Measurements from ENCODE around the gene TTC22. TPM values are rescaled to one million over a fixed set of nuclear protein-coding genes. Genes with fewer than 3 reads are reported as not detected.

TTC22 gene
- 1 to 10 TPM; 5.6 to 9.2 (median 6.3) TPM for polyA plus RNA-seq (ENCODE audit: insufficient read length in 3 of 3)
- long read RNA-seq, donor 1, result 0 reads
- long read RNA-seq, donor 2, partial matches to known transcripts, result 0 of 1 reads
- long read RNA-seq, donor 2, other reads (novel, unspliced or antisense), result 0 of 1 reads
- long read RNA-seq, donor 3, partial matches to known transcripts, result 0 of 1 reads
- long read RNA-seq, donor 3, other reads (novel, unspliced or antisense), result 0 of 1 reads
- long read RNA-seq, donor 4, partial matches to known transcripts, result 0 of 1 reads
- long read RNA-seq, donor 4, other reads (novel, unspliced or antisense), result 0 of 1 reads
- long read RNA-seq, donor 5, result 0 reads
- long read RNA-seq, donor 6, partial matches to known transcripts, result 0 of 2 reads
- long read RNA-seq, donor 6, other reads (novel, unspliced or antisense), result 0 of 2 reads
- long read RNA-seq, donor 7, result 0 reads
- long read RNA-seq, donor 8, partial matches to known transcripts, result 0 of 1 reads
- long read RNA-seq, donor 8, other reads (novel, unspliced or antisense), result 0 of 1 reads
- long read RNA-seq, donor 9, result 0 reads
- long read RNA-seq, donor 10, partial matches to known transcripts, result 0 of 1 reads
- long read RNA-seq, donor 10, other reads (novel, unspliced or antisense), result 0 of 1 reads
- long read RNA-seq, donor 11, partial matches to known transcripts, result 0 of 1 reads
- long read RNA-seq, donor 11, other reads (novel, unspliced or antisense), result 0 of 1 reads
- long read RNA-seq, donor 12, result 0 reads
- long read RNA-seq, donor 13, result 0 reads
- long read RNA-seq, donor 14, partial matches to known transcripts, result 0 of 1 reads
- long read RNA-seq, donor 14, other reads (novel, unspliced or antisense), result 0 of 1 reads
- long read RNA-seq, donor 15, partial matches to known transcripts, result 0 of 2 reads
- long read RNA-seq, donor 15, other reads (novel, unspliced or antisense), result 0 of 2 reads
- long read RNA-seq, donor 16, transcript TTC22-202 (7 exons, 3,345 nt), result major isoform, 5 of 5 reads
- long read RNA-seq, donor 16, partial matches to known transcripts, result 0 of 5 reads
- long read RNA-seq, donor 16, other reads (novel, unspliced or antisense), result 0 of 5 reads

GRCh38 chr1:54800899-54801759, at the start of gene TTC22:
TTC22 (minus strand) TSS chr1:54801323; CDS start chr1:54801163, 160 bp downstream.
- peak in 1 of 11 donors; percentile 38 for DNase-seq (ENCODE audit: extremely low read depth in 1 of 11, low read depth in 9 of 11, low spot score in 4 of 11)

DNA sequence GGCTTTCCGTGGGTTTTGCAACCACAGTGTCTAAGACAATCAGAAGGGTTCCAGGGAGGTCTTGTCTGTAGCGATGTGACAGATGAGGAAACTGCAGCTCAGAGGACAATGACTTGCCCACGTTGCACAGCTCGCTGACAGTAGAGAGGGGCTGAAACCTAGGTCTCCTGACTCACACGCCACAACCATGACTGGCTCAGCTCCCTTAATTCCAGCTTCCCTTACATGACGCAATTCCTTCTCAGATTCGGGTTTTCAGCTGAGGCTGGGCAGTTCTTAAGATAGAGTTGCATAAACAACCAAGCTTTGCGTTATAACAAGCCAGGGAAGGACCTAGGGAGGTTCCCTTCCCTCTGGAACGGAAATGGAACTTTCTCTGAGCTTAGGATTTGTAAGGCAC, 49.6 kb upstream of the TTC22 start:
- DNase-seq (ENCODE audit: extremely low read depth in 1 of 11, low read depth in 9 of 11, low spot score in 4 of 11), result no peak

DNA sequence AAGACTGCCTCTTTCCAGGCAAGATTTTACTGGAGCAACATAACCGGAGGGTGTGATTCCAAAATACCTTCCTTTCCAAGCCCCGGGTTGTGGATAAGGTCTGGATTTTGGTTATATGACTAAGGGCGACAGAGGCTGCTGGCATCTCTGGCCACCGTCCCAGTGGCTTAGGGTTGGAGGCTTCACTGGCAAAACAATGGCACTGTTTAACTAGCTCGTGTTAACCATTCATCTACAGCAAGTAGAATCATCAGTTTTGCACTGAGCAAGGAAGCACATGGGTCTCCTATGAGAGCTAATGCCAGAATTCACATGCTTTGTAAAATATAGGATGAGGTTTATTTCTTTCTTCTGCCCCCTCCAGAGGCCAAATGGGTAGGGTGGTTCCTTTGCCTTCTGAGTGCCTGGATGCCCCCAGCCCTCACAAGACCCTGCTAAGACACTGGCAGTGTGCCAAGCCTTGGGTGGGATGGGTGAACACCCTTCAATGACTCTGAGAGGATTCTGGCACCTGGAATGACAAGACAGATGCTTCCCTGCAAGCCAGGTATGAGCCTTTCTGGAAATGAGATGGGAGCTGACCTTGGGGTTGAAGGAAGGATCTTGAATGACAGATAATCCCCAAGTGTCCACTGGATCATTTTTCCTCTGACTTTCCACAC, 49.1 kb upstream of the TTC22 start:
- DNase-seq (ENCODE audit: extremely low read depth in 1 of 11, low read depth in 9 of 11, low spot score in 4 of 11), result no peak

DNA sequence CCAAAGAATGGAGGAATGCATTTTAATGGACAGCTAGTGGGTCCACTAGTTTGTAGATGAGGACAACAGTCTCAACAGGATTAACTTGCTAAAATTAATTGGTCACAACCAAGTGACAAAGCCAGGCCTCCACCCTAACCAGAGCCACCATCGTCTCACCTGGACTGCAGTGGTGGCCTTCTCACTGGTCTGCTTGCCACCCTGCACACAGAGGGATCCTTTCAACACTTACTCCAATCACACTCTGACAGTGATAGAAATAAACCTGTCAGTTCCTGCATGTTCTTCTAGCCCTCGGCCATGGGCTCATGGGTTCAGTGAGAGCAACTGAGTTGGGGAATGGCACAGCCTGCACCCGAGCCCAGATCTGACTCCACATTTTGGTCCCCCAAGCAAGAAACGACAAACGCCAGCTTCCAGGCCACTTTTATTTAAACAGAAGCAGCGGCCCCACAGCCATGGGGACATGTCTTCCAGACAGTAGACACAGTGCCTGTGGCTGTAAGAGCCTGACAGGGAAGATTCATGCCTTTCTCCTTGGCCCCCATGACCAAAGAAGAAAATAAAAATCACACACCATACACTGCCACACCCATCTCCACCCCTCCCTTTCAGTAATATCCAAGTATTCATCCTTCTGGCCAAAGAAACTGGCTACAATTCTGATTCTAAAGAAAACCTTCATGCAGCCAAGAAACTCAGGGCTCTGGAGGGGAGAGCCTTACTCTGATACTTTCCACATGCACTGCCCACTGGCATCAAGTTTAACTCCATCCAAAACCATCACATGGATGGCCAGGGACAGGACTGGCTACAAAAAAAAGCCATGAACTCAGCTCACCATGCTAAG, 48.3 kb upstream of the TTC22 start:
- DNase-seq (ENCODE audit: extremely low read depth in 1 of 11, low read depth in 9 of 11, low spot score in 4 of 11), result no peak

GRCh38 chr1:54848134-54848948, 47.2 kb upstream of the TTC22 start:
- no peak for DNase-seq (ENCODE audit: extremely low read depth in 1 of 11, low read depth in 9 of 11, low spot score in 4 of 11)

- no peak for DNase-seq (ENCODE audit: extremely low read depth in 1 of 11, low read depth in 9 of 11, low spot score in 4 of 11)
Observed at GRCh38 chr1:54846716-54847284, 45.7 kb upstream of the TTC22 start.

GRCh38 chr1:54846301-54846700, 45.2 kb upstream of the TTC22 start:
- no peak for DNase-seq (ENCODE audit: extremely low read depth in 1 of 11, low read depth in 9 of 11, low spot score in 4 of 11)

DNA sequence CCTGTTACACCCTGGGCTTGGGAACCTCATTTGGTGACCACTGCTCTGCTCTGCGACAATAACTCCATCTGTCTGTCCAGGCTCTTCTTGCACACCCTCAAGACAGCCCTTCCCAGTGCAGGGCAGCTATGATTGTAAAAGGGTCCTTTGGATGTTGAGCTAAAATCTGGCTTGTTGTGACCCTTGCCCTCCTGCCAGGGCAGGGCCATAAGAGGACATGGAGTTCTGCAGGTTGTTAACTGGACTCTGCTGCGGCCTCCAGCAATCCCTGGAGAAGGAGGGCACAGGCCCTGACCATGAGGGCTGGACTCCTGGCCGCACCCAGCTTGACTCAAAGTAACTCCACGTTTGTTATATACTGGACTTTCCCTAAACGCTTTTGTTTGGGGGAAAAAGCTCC, 44.6 kb upstream of the TTC22 start:
- no peak for DNase-seq (ENCODE audit: extremely low read depth in 1 of 11, low read depth in 9 of 11, low spot score in 4 of 11)

DNA sequence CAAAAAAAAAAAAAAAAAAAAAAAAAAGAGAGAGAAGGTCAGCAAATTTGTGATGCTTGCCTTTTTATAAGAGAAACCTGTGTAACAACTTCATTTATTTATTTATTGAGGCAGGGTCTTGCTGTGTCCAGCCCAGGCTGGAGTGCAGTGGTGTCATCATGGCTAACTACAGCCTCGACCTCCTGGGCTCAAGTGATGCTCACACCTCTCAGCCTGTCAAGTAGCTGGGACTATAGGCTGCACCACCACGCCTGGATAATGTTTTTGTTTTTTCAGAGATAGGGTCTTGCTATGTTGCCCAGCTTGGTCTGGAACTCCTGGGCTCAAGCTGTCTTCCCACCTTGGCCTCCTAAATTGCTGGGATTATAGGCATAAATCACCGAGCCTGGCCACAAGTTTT, 43.4 kb upstream of the TTC22 start:
- no peak for DNase-seq (ENCODE audit: extremely low read depth in 1 of 11, low read depth in 9 of 11, low spot score in 4 of 11)

DNA sequence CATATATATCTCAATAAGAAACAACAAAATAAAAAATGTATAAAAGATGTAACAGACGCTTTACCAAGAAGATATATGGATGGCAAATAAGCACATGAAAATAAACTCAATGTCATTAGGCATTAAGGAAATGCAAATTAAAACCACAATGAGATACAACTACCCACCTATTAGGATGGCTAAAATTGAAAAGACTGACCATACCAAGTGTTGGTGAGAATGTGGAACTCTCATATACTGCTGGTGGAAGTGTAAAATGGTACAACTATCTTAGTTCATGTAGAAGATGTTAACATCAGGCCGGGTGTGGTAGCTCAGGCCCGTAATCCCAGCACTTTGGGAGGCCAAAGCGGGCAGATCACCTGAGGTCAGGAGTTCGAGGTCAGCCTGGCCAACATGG, 42.3 kb upstream of the TTC22 start:
- no peak for DNase-seq (ENCODE audit: extremely low read depth in 1 of 11, low read depth in 9 of 11, low spot score in 4 of 11)

- no peak for DNase-seq (ENCODE audit: extremely low read depth in 1 of 11, low read depth in 9 of 11, low spot score in 4 of 11)
Observed at GRCh38 chr1:54842963-54843362, 41.8 kb upstream of the TTC22 start.

DNA sequence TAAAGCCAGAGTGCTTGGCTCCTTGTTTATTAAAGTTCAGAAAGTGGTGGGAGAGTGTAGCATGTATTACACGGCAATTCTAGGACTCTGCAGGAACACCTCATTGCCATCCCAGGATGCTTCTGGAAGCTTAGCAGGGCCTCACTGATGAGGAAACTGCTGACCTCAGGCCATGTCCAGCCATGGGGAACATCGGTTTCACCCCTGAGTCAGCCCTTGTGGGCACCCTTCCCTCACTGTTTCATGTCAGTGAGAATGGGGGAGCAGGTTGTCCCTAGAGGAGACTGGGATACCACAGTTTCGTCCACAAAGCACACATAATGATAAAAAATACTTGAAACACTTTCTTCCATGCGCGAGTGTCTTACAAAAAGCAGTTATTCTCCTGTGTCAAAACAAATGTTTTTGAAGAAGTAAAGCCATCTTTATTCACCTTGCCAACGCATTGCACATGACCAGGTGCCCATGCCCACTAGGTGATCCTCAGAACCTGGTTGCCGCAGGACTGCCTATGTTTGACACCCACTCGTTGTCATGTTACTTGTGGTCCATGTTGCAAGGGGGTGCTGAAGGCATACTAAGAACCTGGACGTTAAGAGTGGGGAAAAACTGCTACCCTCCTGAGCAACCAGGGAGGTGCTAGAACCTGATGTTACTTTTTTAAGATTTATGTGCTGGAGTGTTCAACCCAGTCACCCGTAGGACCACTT, 41.2 kb upstream of the TTC22 start:
- DNase-seq (ENCODE audit: extremely low read depth in 1 of 11, low read depth in 9 of 11, low spot score in 4 of 11), result no peak

DNA sequence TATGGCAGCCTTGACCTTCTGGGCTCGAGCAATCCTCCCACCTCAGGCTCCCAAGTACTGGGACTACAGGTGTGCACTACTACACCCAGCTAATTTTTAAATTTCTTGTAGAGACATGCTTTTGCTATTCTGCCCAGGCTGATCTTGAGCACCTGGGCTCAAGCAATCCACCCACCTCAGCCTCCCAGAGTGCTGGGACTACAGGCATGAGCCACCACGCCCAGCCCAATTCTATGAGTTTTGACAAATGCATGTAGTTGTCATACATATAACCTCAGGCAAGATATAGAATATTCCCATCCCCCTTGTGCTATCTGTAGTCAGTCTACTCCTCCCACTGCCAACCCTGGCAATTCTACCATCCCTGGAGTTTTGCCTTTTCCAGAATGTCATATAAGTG, 38.7 kb upstream of the TTC22 start:
- no peak for DNase-seq (ENCODE audit: extremely low read depth in 1 of 11, low read depth in 9 of 11, low spot score in 4 of 11)

DNA sequence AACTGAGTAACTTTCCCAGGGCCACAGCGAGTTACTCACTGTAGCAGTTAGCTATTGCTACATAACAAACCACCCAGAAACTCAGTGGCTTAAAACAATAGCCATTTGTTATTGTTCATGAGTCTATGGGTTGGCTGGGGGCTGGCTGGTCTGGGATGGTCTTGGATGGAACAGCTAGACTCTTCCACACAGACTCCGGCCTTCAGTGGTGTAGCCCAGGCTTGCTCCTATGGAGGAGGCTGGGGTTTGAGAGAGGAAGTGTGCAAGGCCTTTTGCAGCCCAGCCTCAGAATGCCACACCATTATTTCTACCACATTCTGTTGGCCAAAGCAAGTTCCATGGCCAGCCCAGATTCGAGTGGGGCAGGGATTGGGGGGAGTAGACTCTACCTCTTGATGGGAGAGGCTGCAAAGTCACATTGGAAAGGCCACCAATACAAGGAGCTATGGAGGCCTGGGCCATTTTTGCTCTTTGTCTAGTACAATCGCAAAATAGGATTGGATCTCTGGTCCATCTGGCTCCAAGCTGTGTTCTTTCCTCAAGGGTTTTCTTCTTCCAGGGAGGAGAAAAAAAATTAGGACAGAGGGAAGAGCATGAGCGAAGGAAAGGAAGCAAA, 37.5 kb upstream of the TTC22 start:
- DNase-seq (ENCODE audit: extremely low read depth in 1 of 11, low read depth in 9 of 11, low spot score in 4 of 11), result no peak
